COR-L47 (cell line): ENCODE data around the gene P3R3URF.
"Not testable (repeated sequence)": the region's sequence is repeated elsewhere in the genome, so short reads cannot be mapped to it uniquely, and the experiment has no call there.

Experiments used
- DNase-seq: peaks from one replicate; lab custom pipeline; 2025; lab: John Stamatoyannopoulos, UW

P3R3URF gene

GRCh38 chr1:46176211-46176865 lies at the start of gene P3R3URF:
Gene P3R3URF (minus strand): TSS chr1:46176488. CDS start chr1:46176471, 17 bp downstream.
- no peak for DNase-seq

GRCh38 chr1:46224966-46225365 lies 48.7 kb upstream of the P3R3URF start:
- no peak for DNase-seq

- DNase-seq, result peak; percentile 39
Measured at GRCh38 chr1:46223472-46223943, 47.2 kb upstream of the P3R3URF start.

- DNase-seq, result not testable (repeated sequence)
Measured at GRCh38 chr1:46223055-46223454, 46.8 kb upstream of the P3R3URF start.

GRCh38 chr1:46221749-46222148 lies 45.5 kb upstream of the P3R3URF start:
- DNase-seq, result no peak

- no peak for DNase-seq
Measured at GRCh38 chr1:46220808-46221207, 44.5 kb upstream of the P3R3URF start.

- DNase-seq, result peak; percentile 10
Measured at GRCh38 chr1:46219551-46220520, 43.5 kb upstream of the P3R3URF start.

- DNase-seq, result no peak
Measured at GRCh38 chr1:46218443-46218842, 42.2 kb upstream of the P3R3URF start.

- DNase-seq, result no peak
Measured at GRCh38 chr1:46215504-46215903, 39.2 kb upstream of the P3R3URF start.

GRCh38 chr1:46211051-46211450 lies 34.8 kb upstream of the P3R3URF start:
- no peak for DNase-seq

GRCh38 chr1:46210561-46210960 lies 34.3 kb upstream of the P3R3URF start:
- DNase-seq, result no peak

GRCh38 chr1:46206399-46206798 lies 30.1 kb upstream of the P3R3URF start:
- DNase-seq, result no peak

GRCh38 chr1:46205791-46206190 lies 29.5 kb upstream of the P3R3URF start:
- DNase-seq, result no peak

- no peak for DNase-seq
Measured at GRCh38 chr1:46205141-46205540, 28.9 kb upstream of the P3R3URF start.

GRCh38 chr1:46204406-46204742 lies 28.1 kb upstream of the P3R3URF start:
- DNase-seq, result no peak

- no peak for DNase-seq
Measured at GRCh38 chr1:46203738-46204405, 27.6 kb upstream of the P3R3URF start.

GRCh38 chr1:46199233-46199749 lies 23.0 kb upstream of the P3R3URF start:
- DNase-seq, result no peak

- DNase-seq, result peak; percentile 24
Measured at GRCh38 chr1:46197964-46198811, 21.9 kb upstream of the P3R3URF start, which contains the start of gene POMGNT1. Gene POMGNT1 (minus strand): TSS chr1:46198434. CDS start chr1:46197821, 613 bp downstream.

- no peak for DNase-seq
Measured at GRCh38 chr1:46197560-46197963, 21.3 kb upstream of the P3R3URF start.

- no peak for DNase-seq
Measured at GRCh38 chr1:46196609-46197008, 20.3 kb upstream of the P3R3URF start.

- no peak for DNase-seq
Measured at GRCh38 chr1:46194641-46195193, 18.4 kb upstream of the P3R3URF start.
